Adrenal gland (tissue), 12 donors: ENCODE results near the gene WDR19. TPM values are rescaled to one million over a fixed set of nuclear protein-coding genes. Genes with fewer than 3 reads are reported as not detected.

Experiments used
- DNase-seq, 7 donors: peaks; one replicate each; pipeline ENCODE4 v3.0.0-alpha.2; 2019 to 2020
- H3K27ac ChIP-seq, 5 donors: fragments of 200-600 bp; sonication (generic) in 4 of 5; 1 replicate in 3 of 5; 2 replicates in 2 of 5; pipeline versions ENCODE4 v1.5.1 to v1.8.0; 2016 to 2020; ENCODE audit warnings: mild to moderate bottlenecking in 1 of 5
- H3K27me3 ChIP-seq: fragments of 200-600 bp; 2 replicates; pipeline ENCODE4 v1.8.0; 2021
- H3K36me3 ChIP-seq, 2 donors: fragments of 200-600 bp; replicated peaks in 1 of 2; 1 replicate in 1 of 2; 2 replicates in 1 of 2; pipeline versions ENCODE4 v1.5.1 to v1.8.0; 2018 to 2022
- H3K4me1 ChIP-seq, 2 donors: fragments of 200-600 bp; replicated peaks in 1 of 2; 1 replicate in 1 of 2; 2 replicates in 1 of 2; pipeline versions ENCODE4 v1.5.1 to v1.8.0; 2018 to 2021
- H3K4me3 ChIP-seq, 4 donors: fragments of 200-600 bp; sonication (generic) in 3 of 4; one replicate each; pipeline ENCODE4 v1.5.1; 2016 to 2018
- H3K9me3 ChIP-seq, 3 donors: fragments of 200-600 bp; sonication (generic) in 1 of 3; replicated peaks in 1 of 3; 1 replicate in 2 of 3; 2 replicates in 1 of 3; pipeline versions ENCODE4 v1.5.1 to v1.8.0; 2016 to 2021
- CTCF ChIP-seq, 6 experiments: fragments of 450-650 bp in 4 of 6; fragments of 200-600 bp in 2 of 6; sonication (generic) in 1 of 6; IDR thresholded peaks; 1 replicate in 5 of 6; 2 replicates in 1 of 6; pipeline versions ENCODE4 v1.5.1 to v1.8.0; 2016 to 2021; ENCODE audit warnings: antibody characterized with exemption in 6 of 6, mild to moderate bottlenecking in 2 of 6, moderate library complexity in 1 of 6
- POLR2A ChIP-seq, 2 donors: fragments of 450-650 bp; IDR thresholded peaks; one replicate each; pipeline ENCODE4 v1.6.1; 2017; ENCODE audit warnings: antibody characterized with exemption in 2 of 2, mild to moderate bottlenecking in 2 of 2, moderate library complexity in 1 of 2
- WGBS, 4 donors: extraction: QIAGEN DNeasy Blood & Tissue Kit in 2 of 4; methylation state at CpG; one replicate each; pipeline versions ENCODE4 v1.1.5 to v1.1.7; 2013 to 2017; 5-methylcytosine and 5-hydroxymethylcytosine counted together
- intact Hi-C, 2 donors: fragments of 100-400 bp; cut with DNase I; formaldehyde crosslinking; loops; one replicate each; pipeline versions ENCODE4 v1.14.1 to v1.15.0; 2022 to 2023
- polyA plus RNA-seq, 3 donors: library from polyadenylated mRNA; stranded (reverse); fragments of 200-250 nt in 2 of 3; fragments of 350-450 nt in 1 of 3; fragmentation: Illumina TruSeq in 1 of 3; extraction: RNeasy Lipid Tissue Mini Kit (QIAGEN cat#74804) in 1 of 3; gene quantifications; one replicate each; pipeline ENCODE4 v1.2.3, GENCODE V29; 2013 to 2014
- total RNA-seq, 9 donors: library from RNA; depleted of rRNA in 4 of 9; stranded (reverse); fragments of >200 nt in 4 of 9; fragments of 120-200 nt in 1 of 9; fragmentation: NEBNext Ultra II Directional in 1 of 9; extraction: Animal tissue kit (Norgen Biotek cat#: 25700) in 1 of 9; gene quantifications; one replicate each; pipeline versions ENCODE4 v1.1.0 to v1.2.4, GENCODE V29; 2013 to 2023
- donor health status: healthy with polysubstance abuse.
- donor health status: Bipolar disorder and iron deficiency.
- donor health status: DM: yes; HTN: yes; CAD: no.
- donor health status: DM: no; HTN: no; CAD: no.
- donor health status: DM: no; HTN: no; CAD: no.
- donor health status: DM: yes; HTN: yes; CAD: no.

Gene WDR19
- total and polyA plus RNA-seq, 12 donors: 11.3 to 136 (median 42.6) TPM

- no peak for DNase-seq
- H3K9me3 ChIP-seq: no peaks in the 10 kb centered on the region
- WGBS, 4 donors: 93 to 100% (median 96%) methylated on average over 1 of the region's 1 CpG
- H3K36me3 ChIP-seq: peaks cover 0 to 58% of the 10 kb centered on the region in 2 donors
- peaks cover 0 to 3% of the 10 kb centered on the region in 2 donors for H3K4me1 ChIP-seq
- H3K4me3 ChIP-seq: no peak overlapping the region
- H3K27me3 ChIP-seq: no peaks in the 10 kb centered on the region
- TF ChIP-seq CTCF (IDR thresholded peaks at IDR 0.05) (no peak), POLR2A (IDR thresholded peaks at IDR 0.05) (no peak)
- intact Hi-C loops: no loop called here
- no peak overlapping the region for H3K27ac ChIP-seq
Measured at GRCh38 chr4:39302901-39303300, 120.6 kb downstream of the WDR19 start.

- 90 to 96% (median 93%) methylated on average over 3 of the region's 3 CpGs for WGBS, 4 donors
- Histone ChIP-seq H3K4me3 (no peak overlapping the region), H3K27me3 (no peaks in the 10 kb centered on the region), H3K4me1 (peaks cover 0 to 3% of the 10 kb centered on the region in 2 donors), H3K36me3 (peaks cover 0 to 63% of the 10 kb centered on the region in 2 donors), H3K27ac (no peak overlapping the region), H3K9me3 (no peaks in the 10 kb centered on the region)
- intact Hi-C loops: no loop called here
- no peak for DNase-seq
- TF ChIP-seq CTCF (IDR thresholded peaks at IDR 0.05) (no peak), POLR2A (IDR thresholded peaks at IDR 0.05) (no peak)
Measured at GRCh38 chr4:39303871-39304270, 121.5 kb downstream of the WDR19 start.

- no peak overlapping the region for H3K4me3 ChIP-seq
- peaks cover 0 to 3% of the 10 kb centered on the region in 2 donors for H3K4me1 ChIP-seq
- no peak overlapping the region for H3K27ac ChIP-seq
- no peak for TF ChIP-seq POLR2A (IDR thresholded peaks at IDR 0.05)
- TF ChIP-seq CTCF (IDR thresholded peaks at IDR 0.05): no peak
- no peaks in the 10 kb centered on the region for H3K9me3 ChIP-seq
- 66 to 72% (median 71%) methylated on average over 5 of the region's 5 CpGs for WGBS, 4 donors
- H3K36me3 ChIP-seq: peaks cover 0 to 56% of the 10 kb centered on the region in 2 donors
- intact Hi-C loops: no loop called here
- no peaks in the 10 kb centered on the region for H3K27me3 ChIP-seq
- no peak for DNase-seq
Measured at GRCh38 chr4:39304651-39305050, 122.3 kb downstream of the WDR19 start.

- Histone ChIP-seq H3K9me3 (no peaks in the 10 kb centered on the region), H3K27me3 (no peaks in the 10 kb centered on the region), H3K36me3 (peaks cover 0 to 52% of the 10 kb centered on the region in 2 donors), H3K27ac (no peak overlapping the region), H3K4me1 (peaks cover 0 to 3% of the 10 kb centered on the region in 2 donors), H3K4me3 (no peak overlapping the region)
- intact Hi-C loops: no loop called here
- no peak for DNase-seq
- WGBS, 4 donors: 76 to 87% (median 83%) methylated on average over 14 of the region's 14 CpGs
- TF ChIP-seq CTCF (IDR thresholded peaks at IDR 0.05) (no peak), POLR2A (IDR thresholded peaks at IDR 0.05) (no peak)
Measured at GRCh38 chr4:39305912-39306677, 123.8 kb downstream of the WDR19 start.
